GM21515 (cell line): Measurements from ENCODE around the gene LPAR3.

ENCODE experiments used
- ATAC-seq: cut with Tn5 transposase; IDR thresholded peaks from one replicate; pipeline ENCODE4 v1.9.1; 2021; ENCODE audit not compliant: unreplicated experiment

LPAR3 gene

GRCh38 chr1:84833194-84833593, 59.8 kb downstream of the LPAR3 start:
- no peak for ATAC-seq

DNA sequence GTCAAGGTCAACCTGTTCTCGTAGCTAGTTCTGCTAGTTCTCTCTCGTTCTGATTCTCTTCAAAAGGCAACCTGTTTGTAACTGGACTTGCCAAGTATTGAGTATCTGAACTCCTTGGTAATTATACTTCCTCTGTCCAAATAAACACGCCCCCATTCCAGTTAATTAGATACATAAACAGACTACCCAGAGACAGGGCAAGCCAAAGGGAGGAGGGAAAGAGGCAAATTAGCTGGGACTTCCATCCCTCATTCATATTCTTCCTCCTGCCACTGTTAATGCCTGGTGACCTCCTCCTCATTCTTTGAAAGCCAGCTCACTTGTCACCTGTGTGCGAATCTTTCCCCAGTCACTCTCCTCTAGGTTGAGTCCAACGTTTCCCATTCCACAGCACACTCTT, 62.9 kb downstream of the LPAR3 start:
- ATAC-seq: no peak

GRCh38 chr1:84827976-84828375, 65.0 kb downstream of the LPAR3 start:
- no peak for ATAC-seq

- ATAC-seq: no peak
Observed at GRCh38 chr1:84827555-84827954, 65.5 kb downstream of the LPAR3 start.

GRCh38 chr1:84825161-84825560, 67.8 kb downstream of the LPAR3 start:
- ATAC-seq: no peak

- ATAC-seq: no peak
Observed at GRCh38 chr1:84823991-84824390, 69.0 kb downstream of the LPAR3 start.

GRCh38 chr1:84823511-84823910, 69.5 kb downstream of the LPAR3 start:
- no peak for ATAC-seq

GRCh38 chr1:84810343-84810742, 82.7 kb downstream of the LPAR3 start:
- ATAC-seq: no peak

DNA sequence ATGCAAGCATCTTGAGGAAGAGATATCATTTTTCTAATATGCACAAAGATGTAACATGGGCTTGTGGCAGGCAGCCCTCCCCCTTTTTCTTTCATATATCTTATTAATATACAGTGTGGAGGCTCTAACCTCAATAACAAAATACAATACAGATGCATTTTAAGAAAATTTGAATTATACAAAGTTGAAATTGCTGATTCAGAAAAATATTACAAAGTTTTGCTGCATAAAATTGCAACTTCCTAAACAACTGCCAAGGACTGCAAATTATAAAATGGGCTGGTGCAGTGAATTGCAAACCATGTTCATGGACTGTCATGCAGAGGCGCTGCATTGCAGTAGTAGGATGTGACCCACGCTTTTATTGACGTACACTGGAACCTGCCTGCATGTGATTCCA, 84.0 kb downstream of the LPAR3 start:
- no peak for ATAC-seq

DNA sequence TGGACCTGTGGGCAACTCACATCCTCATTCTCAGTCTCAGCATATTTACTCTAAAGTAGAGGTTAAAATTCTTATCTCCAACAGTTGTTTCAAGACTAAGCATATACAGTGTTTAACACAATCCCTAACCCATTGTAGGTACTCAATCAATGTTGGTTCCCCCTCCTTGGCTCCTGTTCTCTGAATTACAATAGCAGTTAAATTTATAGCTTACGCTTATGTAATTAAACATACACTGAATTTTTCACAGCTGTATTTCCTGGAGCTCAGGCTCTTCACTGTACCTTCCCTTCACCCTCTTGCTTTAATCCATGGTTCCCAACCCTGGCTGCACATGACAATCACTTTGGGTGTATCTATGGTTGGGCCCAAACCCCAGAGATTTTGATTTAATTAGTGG, 89.4 kb downstream of the LPAR3 start:
- no peak for ATAC-seq

DNA sequence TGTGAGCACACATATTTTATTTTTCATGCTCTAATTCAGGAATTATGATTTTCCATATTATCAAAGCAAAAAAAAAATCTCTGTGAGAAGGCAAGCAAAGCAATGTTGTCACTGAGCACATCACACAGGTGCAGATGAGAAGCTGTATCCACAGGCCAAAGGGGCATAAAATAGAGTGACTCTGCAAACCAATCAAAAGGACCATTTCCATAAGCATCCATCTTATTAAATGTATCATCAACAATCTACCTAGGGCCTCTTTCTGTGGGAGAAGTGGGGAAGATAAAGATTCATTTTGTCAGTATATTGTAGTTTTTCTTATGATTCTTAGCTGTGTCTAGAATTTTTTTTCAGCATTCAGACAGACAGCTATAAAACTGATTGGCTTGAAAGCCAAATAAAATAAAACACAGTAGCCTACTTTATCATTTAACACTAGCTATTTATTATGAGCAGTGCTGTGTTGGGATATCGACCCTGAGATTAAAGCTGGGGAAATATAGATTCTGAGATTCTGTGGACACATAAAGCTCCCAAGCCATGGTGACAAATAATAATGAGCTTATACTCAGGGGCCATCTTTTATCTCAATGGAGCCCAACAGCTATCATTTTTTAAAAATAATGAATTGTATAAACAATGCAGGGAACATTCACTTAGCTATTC, 90.3 kb downstream of the LPAR3 start:
- no peak for ATAC-seq

- ATAC-seq: no peak
Observed at GRCh38 chr1:84800090-84801073, 92.6 kb downstream of the LPAR3 start.

DNA sequence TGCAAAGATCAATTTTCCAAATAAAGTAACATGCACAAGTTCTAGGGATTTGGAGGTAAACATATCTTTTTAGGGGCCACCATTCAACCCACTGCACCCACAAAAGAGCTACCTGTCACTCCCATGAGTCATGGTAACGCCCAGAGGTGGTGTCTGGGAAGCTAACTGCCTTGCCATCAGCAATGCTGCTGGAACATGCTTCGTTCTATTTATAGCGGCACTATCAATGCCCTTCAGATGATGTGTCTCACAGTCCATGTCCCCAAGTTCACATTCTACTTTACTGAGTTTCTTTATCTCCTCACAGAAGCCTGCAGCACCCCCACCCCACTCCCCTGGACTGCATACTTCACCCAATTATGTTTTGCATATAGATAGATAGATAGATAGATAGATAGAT, 95.4 kb downstream of the LPAR3 start:
- ATAC-seq: no peak

- no peak for ATAC-seq
Observed at GRCh38 chr1:84795966-84796600, 96.9 kb downstream of the LPAR3 start.

- no peak for ATAC-seq
Observed at GRCh38 chr1:84795213-84795612, 97.8 kb downstream of the LPAR3 start.

DNA sequence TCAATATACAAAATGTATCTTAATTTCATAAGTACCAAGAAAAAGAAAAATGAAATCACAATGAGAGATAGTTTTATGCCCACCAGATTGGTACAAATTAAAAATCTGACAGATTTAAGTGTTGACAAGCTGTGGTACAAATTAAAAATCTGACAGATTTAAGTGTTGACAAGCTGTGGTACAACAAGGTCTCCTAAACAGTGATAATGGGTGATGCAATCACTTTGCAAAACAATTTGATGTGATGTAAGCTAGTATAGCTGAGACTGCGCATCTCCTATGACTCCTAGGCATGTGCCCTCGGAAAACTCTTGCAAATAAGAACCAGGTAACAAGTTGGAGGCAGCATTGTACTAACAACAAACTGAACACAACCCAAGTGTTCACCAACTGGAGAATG, 100.6 kb downstream of the LPAR3 start:
- no peak for ATAC-seq

- no peak for ATAC-seq
Observed at GRCh38 chr1:84789014-84789413, 104.0 kb downstream of the LPAR3 start.

- ATAC-seq: no peak
Observed at GRCh38 chr1:84785271-84786036, 107.6 kb downstream of the LPAR3 start.

GRCh38 chr1:84782881-84783280, 110.1 kb downstream of the LPAR3 start:
- ATAC-seq: no peak

- ATAC-seq: peak; percentile 85
Observed at GRCh38 chr1:84781946-84782771, 110.8 kb downstream of the LPAR3 start.
